ENCODE results near the gene CAT.

Gene CAT

GRCh38 chr11:34460278-34460677 lies 21.5 kb downstream of the CAT start:
- no peak overlapping the region for H3K27ac ChIP-seq
- TF ChIP-seq CTCF (conservative IDR thresholded peaks at IDR 0.05) (no peak), ZFX (IDR thresholded peaks at IDR 0.05) (no peak)

- no peak overlapping the region for H3K27ac ChIP-seq
- TF ChIP-seq ZFX (IDR thresholded peaks at IDR 0.05) (no peak), CTCF (conservative IDR thresholded peaks at IDR 0.05) (no peak)
Measured at GRCh38 chr11:34461215-34461614, 22.5 kb downstream of the CAT start.

GRCh38 chr11:34464591-34465051 lies 25.9 kb downstream of the CAT start:
- no peak overlapping the region for H3K27ac ChIP-seq
- TF ChIP-seq CTCF (conservative IDR thresholded peaks at IDR 0.05) (no peak), ZFX (IDR thresholded peaks at IDR 0.05) (no peak)

- H3K27ac ChIP-seq: no peak overlapping the region
- TF ChIP-seq CTCF (conservative IDR thresholded peaks at IDR 0.05) (no peak), ZFX (IDR thresholded peaks at IDR 0.05) (no peak)
Measured at GRCh38 chr11:34466802-34467488, 28.2 kb downstream of the CAT start.

DNA sequence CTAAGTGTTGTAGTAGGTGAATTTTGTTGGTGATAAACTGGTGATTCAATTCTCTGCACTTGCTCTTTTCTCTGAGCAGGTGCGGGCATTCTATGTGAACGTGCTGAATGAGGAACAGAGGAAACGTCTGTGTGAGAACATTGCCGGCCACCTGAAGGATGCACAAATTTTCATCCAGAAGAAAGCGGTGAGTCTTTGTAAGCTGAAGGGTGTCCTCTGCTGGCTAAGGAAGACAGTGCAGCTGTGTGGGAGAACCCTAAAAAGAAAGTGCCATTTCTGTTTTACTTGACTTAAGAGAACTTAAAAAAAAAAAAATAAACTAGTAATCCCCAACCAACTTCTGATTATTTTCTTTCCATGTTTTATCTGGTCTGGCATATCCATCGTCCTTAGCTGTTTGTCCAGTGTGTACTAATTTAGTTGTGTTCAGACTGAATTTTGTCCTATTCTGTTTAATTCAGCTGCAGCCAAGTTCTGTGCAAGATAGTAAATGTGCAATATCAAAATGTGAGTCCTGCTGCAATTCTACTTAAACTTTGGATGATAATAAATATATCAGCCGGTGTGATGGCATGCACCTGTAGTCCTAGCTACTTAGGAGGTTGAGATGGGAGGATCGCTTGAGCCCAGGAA lies 29.6 kb downstream of the CAT start:
- no peak overlapping the region for H3K27ac ChIP-seq
- TF ChIP-seq ZFX (IDR thresholded peaks at IDR 0.05): no peak
- peak; percentile 97 for TF ChIP-seq CTCF (conservative IDR thresholded peaks at IDR 0.05)

DNA sequence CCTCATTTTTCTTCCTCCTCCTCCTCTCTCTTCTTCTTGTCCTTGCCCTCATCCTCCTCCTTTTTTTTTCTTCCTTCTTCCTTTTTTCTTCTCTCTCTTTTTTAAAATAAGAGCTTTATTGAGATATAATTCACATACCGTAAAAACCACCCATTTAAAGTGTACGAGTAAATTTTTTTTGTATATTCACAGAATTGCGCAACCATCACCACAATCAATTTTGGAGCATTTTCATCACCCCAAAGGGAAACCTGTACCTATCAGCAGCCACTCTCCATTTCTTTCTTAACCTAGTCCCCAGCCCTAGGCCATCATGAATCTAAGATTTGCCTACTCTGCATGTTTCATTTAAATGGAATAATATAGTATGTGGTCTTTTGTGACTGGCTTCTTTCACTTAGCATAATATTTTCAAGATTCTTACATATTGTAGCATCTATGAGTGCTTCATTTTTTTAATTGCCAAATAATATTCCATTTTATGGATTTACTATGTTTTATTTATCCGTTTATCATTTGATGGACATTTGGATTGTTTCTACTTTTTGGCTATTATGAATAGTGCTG lies 35.0 kb downstream of the CAT start:
- TF ChIP-seq CTCF (conservative IDR thresholded peaks at IDR 0.05): no peak
- TF ChIP-seq ZFX (IDR thresholded peaks at IDR 0.05): no peak

GRCh38 chr11:34475656-34476055 lies 36.9 kb downstream of the CAT start:
- no peak overlapping the region for H3K27ac ChIP-seq
- TF ChIP-seq CTCF (conservative IDR thresholded peaks at IDR 0.05): no peak
- no peak for TF ChIP-seq ZFX (IDR thresholded peaks at IDR 0.05)

More for the DNA sequence above, 35.0 kb downstream of the CAT start:
- H3K27ac ChIP-seq: no peak overlapping the region
